HG03565 (cell line): ENCODE data around the gene JPH4.
"Not testable (repeated sequence)": the region's sequence is repeated elsewhere in the genome, so short reads cannot be mapped to it uniquely, and the experiment has no call there.

ENCODE experiments used
- ATAC-seq: cut with Tn5 transposase; IDR thresholded peaks from one replicate; pipeline ENCODE4 v1.9.1; 2021; ENCODE audit warnings: mild to moderate bottlenecking, moderate library complexity; ENCODE audit not compliant: unreplicated experiment

The JPH4 gene

DNA sequence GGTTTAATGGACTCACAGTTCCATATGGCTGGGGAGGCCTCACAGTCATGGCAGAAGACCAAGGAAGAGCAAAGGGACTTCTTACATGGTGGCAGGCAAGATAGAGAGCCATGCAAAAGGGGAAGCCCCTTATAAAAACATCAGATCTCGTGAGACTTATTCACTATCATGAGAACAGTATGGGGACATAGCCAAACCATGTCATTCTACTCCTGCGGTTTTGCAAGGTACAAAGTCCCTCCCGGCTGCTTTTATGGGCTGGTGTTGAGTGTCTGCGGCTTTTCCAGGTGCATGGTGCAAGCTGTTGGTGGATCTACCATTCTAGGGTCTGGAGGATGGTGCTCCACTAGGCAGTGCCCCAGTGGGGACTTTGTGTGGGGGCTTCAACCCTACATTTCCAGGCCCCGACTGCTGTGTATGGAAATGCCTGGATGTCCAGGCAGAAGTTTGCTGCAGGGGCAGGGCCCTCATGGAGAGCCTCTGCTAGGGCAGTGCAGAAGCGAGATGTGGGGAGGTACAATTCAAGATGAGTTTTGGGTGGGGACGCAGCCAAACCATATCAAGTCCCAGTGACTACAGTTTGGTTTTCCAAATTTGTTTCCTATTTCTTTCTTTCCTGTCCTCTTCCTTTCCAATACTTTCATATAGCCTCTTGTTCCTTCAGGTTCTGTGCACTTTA lies 31.0 kb upstream of the JPH4 start:
- ATAC-seq: not testable (repeated sequence)

DNA sequence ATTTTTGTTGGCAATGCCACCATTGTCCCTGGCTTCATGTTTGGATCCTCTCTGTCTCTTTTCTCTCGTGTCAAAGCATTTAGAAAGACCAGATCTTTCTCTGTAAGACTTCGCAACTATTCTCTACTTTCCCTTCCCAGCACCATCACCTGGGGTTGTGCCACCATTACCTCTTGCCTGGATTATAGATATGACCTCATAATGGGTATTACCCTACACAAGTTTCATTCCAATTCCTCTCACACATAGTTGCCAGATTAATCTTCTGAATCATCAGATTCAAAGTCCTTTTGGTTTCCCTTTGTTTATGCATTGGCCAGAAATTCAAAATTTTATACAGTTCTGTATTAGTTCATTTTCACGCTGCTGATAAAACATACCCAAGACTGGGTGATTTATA lies 30.4 kb upstream of the JPH4 start:
- ATAC-seq: no peak

DNA sequence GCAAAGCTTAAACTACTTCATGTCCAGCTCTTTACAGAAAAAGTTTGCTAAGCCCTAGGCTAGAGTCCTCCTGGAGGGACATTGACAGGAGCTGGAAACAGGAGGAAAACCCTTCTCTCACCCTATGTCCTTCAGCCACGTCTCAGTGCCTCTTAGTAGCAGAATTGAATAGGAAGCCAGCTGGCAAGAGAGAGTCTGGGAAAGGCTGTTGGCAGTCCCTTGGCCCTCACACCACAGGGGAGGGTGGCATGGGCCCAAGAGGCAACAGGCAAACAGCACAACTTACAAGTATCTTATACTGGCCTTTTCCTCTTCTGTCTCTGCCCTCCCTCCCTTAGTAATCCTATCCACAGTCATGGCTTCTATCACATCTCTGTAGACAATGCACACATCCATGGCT lies 29.9 kb upstream of the JPH4 start:
- no peak for ATAC-seq

DNA sequence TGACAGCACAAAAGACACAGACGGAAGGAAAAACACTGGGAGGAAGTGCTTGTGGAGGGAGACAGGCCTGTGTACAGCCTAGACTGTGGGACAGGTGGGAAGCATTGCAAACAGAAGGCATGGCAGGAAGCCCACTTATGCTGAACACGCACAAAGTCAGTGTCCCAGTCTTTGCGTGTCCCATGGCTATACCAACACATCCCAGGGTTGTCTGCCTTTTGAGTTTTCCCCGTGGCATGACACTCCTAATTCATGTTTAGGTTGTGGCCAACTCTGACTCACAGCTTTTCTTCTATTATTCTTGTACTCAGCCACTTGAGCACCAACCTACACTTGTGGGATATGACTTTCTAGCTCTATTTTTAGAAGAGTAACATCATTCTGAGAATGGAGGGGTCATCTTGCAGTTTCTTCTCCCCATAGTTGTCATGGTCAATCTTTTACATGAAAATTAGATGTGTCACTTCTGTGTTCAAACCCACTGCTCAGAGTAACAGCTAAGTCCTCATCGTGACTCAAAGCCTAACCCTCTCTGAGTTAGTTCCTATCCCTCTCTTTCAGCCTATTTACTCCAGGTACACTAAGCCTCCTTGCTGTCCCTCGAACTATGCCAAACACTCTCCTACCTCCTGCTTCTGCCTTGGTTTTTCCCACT lies 27.5 kb upstream of the JPH4 start:
- peak; percentile 87 for ATAC-seq

DNA sequence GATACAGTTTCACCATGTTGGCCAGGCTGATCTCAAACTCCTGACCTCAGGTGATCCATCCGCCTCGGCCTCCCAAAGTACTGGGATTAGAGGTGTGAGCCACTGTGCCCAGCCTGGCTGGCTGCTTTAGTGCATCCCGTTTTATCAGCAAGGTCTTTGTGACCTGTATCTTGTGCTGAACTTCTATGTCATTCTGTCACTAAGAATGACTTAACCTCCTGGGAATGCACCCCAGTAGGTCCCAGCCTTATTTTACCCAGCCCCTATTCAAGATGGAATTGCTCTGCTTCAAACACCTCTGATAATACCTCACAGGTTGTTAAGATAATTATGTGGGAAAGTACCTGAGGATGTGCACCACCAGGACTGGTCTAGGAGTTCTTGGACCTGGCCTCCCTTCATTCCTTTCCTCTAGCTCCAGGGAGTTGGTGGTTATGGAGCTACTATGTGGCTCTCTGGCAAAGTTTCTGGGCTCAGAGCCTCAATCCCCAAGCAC lies 26.1 kb upstream of the JPH4 start:
- ATAC-seq: no peak

DNA sequence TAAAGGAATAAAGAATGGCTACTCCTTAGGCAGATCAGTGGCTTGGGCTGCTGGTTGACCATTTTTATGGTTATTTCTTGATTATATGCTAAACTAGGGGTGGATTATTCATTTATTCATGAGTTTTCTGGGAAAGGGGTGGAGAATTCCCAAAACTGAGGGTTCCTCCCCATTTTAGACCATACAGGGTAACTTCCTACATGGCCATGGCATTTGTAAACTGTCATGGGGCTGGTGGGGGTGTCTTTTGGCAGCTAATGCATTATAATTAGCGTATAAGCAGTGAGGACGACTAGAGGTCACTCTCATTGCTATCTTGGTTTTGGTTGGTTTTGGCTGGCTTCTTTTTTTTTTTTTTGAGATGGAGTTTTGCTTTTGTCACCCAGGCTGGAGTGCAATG lies 25.6 kb upstream of the JPH4 start:
- ATAC-seq: no peak

DNA sequence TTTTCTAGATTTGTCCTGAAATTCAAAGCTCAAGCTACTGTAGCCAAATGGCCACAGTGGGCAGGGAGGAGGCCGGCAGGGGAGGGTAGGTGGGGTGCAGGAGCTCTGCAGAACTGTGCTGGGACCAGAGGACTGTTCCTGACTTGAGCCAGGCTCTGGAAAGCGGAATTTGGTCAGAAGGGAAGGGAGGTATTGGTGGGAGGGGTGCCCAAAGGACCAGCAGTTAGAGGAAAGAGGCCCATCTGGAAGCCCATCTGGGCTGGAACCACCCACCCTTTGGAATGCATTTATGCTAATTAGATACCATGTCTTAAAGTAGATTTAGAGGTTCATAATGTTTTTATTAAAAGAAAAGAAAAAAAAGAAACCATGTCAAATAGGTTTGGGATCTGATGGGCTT lies 24.5 kb upstream of the JPH4 start:
- ATAC-seq: no peak

DNA sequence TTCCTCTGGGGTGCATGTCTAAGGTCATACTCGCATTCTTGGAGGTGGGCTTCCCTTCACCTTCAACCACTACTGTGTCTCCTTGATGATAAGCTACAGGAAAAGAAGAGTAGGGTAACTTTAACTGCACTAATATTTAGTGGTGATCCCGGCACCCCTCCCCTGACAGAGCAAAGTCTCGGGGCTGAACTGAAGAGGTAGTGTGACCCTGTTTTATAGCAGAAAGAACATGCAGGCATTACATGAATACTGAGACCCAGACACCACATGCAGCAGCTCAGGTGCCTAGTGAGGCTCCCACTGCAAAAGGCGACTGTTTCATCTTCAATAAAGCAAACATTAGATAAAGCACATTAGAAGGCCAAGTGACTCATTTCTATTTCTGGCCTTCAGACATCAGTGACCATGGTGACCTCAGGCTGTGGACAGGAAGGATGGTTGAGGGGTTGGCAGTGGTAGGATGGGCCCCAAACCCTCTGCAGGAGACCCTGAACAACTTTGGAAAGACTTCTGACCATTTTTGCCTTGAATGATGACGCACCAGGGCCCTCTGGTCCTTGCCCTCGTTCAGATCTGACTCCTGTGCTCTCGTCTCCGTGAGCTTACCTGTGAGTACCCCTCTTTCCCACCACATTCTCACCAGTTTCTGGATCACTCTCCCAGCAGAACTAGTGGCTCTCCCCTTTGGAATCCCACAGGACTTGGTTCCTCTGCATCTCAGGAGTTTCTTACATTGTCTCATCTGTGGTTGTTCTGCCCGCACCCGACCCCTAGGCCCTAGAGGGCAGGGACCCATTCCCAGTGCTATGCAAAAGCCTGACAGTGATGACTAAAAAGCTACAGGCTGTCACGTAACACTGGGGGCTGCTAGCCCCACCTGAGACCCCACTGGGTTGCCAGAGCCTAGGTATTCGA lies 23.8 kb upstream of the JPH4 start:
- ATAC-seq: no peak

DNA sequence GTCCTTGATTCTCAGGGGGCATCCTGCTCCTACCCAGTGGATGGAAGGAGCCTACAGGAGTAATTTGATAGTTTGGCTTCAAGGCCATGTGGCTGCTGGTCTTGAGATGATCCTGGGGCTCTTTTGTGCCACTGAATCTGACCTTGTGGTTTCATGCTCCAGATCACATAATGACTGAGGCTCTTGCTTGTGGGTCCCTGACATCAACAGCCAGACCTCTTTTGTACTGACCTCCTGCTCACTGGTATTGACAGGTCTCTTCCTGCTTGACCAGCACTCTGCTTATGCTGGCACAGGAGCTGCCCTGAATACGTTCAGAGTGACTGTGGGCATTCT lies 23.2 kb upstream of the JPH4 start:
- ATAC-seq: no peak

DNA sequence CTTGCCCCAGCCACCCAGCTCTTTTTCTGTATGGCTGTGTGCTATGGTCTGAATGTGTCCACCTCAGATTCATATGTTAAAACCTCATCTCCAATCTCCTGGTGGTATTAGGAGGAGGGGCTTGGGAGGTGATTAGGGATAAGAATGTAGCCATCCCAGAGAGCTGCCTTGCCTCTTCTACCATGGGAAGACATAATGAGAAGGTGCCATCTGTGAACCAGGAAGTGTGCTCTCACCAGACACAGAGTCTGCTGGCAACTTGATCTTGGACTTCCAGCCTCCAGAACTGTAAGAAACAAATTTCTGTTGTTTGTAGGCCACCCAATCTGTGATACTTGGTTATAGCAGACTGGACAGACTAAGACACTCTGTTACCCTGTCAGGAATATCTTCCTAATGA lies 22.8 kb upstream of the JPH4 start:
- no peak for ATAC-seq

DNA sequence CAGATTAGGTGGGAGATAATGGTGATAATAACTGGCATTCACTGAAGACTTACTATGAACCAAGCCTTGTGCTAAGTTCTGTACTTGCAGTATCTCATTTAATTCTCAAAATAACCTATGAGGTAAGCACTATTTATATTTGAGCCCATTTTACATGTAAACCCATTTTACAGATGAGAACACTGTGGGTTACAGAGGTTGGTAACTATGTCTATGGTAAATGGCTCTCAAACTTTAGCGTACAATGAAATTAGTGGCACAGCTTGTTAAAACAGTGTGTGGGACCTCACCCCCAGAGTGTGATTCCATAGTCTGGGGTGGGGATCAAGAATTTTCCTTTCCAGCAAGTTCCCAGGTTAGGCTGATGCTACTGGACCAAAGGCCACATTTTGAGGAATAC lies 22.2 kb upstream of the JPH4 start:
- no peak for ATAC-seq

DNA sequence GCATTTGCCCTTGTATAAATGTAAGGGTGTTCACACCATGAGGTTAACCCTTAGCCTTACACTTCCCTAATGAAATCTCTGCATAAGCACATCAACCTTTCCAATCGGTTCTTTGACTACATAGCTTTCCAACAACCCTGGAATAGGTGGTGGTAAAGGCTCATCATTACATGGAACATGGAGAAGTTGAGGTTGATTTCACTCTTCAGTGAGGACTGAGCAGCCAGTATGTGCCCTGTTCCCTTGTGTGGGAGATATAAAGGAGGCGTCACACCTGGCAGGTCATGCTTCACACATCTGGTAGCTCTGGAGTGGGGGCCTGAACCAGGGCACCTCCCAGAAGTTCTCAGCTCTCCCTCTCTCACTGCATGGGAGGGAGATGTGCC lies 21.7 kb upstream of the JPH4 start:
- ATAC-seq: no peak

DNA sequence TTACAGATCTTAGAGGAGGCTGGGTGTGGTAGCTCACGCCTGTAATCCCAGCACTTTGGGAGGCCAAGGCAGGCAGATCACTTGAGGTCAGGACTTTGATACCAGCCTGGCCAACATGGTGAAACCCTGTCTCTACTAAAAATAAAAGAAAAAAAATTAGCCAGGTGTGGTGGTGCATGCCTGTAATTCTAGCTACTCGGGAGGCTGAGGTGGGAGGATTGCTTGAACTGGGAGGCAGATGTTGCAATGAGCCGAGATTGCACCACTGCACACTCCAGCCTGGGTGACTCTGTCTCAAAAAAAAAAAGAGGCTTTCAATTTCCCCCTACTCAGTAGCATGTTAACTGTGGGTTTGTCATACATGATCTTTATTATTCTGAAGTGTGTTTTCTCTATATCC lies 15.6 kb upstream of the JPH4 start:
- not testable (repeated sequence) for ATAC-seq

DNA sequence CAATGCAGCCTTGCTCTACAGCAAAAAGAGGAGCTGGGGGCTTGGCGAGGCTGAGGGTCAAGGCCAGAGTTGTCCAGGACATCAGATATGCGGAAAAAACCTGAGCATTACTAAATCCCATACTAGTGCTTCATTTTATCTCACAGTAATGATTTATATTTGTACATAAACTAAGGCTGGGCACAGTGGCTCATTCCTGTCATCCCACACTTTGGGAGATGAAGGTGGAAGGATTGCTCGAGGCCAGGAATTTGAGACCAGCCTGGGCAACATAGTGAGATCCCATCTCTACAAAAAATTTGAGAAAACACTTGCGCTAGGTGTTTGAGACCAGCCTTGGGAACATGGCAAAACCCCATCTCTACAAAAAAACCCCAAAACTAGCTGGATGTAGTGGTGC lies 11.6 kb upstream of the JPH4 start:
- ATAC-seq: no peak

DNA sequence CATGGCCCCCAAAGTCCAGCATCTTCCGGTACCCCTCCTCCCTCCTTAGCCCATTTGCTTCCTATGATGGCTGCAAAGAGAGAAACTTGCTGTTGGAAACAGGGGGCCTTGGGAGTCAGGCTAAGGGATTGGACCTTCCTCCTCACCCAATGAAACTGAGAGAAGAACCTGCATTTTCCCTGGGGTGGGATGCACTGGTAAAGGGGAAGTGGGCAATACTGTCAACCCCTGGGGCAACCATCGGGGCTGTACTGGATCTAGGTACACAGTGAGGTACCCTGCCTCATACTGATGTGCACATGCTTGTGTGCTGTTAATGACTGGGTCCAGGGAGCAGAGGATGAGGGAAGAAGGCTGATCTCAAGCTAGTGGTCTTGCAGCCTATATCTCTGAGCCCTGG lies 11.0 kb upstream of the JPH4 start:
- no peak for ATAC-seq

DNA sequence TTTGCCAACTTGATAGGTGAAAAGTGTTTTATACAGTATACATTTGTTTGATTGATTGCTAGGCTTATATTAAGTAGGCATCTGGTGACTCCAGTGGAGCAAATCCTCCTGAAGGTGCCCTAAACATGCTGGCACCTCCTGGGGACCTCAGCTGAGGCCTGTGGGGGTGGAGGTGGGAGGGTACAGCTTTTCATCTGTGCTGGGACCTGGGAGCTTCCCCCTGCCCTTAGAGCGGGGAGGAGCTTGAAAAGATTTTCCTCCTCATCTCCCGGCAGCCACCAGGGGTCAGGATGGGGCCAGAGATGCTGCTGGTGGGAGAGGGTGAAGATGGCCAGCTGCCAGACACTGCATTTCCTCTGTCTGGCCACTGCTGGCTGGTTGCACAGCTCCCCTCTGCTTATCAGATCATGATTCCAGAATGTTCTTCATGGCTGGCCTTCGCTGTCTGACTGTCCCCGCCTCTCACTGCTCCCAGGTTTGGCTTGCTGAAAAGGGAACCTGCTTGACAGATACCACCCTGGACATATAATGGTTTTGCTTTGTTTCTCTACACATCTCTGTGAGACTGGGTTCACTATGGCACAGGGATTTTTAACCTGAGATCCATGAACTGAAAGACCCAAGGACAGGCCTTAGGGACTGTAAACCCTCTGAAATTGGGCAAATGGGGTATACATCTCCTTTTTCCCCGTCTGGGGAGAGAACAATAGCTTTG lies 10.5 kb upstream of the JPH4 start:
- ATAC-seq: peak; percentile 93

DNA sequence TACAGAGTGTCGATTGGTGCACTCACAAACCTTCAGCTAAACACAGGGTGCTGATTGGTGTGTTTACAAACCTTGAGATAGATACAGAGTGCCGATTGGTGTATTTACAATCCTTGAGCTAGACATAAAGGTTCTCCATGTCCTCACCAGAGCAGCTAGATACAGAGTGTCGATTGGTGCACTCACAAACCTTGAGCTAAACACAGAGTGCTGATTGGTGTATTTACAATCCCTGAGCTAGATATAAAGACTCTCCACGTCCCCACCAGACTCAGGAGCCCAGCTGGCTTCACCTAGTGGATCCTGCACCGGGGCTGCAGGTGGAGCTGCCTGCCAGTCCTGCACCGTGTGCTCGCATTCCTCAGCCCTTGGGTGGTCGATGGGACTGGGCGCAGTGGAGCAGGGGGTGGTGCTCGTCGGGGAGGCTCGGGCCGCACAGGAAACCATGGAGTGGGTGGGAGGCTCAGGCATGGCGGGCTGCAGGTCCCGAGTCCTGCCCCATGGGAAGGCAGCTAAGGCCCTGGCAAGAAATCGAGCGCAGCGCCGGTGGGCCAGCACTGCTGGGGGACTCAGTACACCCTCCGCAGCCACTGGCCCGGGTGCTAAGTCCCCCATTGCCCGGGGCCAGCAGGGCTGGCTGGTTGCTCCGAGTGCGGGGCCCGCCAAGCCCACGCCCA lies 6.1 kb upstream of the JPH4 start:
- not testable (repeated sequence) for ATAC-seq

DNA sequence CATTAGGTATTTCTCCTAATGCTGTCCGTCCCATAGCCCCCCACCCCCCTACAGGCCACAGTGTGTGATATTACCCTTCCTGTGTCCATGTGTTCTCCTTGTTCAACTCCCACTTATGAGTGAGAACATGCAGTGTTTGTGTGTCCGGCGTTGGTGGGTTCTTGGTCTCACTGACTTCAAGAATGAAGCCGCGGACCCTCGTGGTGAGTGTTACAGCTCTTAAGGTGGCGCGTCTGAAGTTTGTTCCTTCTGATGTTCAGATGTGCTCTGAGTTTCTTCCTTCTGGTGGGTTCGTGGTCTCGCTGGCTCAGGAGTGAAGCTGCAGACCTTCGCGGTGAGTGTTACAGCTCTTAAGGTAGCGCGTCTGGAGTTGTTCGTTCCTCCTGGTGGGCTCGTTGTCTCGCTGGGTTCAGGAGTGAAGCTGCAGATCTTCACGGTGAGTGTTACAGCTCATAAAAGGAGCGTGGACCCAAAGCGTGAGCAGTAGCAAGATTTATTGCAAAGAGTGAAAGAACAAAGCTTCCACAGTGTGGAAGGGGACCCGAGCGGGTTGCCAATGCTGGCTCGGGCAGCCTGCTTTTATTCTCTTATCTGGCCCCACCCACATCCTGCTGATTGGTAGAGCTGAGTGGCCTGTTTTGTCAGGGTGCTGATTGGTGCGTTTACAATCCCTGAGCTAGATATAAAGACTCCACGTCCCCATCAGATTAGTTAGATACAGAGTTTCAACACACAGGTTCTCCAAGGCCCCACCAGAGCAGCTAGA lies 5.4 kb upstream of the JPH4 start:
- ATAC-seq: not testable (repeated sequence)

DNA sequence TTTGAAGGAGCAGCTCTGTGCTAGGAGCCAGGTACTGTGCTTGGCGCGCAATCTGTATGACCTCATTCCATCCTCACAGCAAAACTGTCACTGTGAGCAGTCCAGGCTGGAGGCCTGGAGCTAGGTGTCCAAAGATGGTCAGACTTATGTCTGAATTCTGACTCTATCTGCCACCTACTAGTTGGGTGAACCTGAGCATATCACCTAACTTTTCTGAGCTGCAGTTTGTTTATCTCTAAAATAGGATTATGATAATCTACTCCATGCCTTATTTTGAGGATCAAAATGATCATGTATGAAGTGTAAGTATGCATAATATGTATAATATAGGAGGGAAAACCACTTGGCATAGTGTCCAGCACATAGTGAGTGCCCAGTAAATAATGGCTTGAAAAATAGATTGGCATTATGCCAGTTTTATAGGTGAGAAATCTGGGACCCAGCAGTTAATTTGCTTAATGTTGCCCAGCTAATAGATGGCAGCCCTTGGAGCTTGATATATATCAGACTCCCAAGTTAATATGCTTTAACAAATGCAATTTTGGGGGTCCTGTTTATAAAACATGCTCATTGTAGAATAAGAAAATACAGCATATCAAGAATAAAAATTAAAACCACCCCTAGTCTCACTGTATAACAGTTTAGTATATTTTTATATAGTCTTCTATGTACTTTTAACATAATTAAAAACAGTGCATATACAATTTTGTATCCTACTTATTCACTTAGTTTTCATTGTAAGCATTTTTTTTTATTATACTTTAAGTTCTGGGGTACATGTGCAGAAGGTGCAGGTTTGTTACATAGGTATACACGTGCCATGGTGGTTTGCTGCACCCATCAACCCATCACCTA lies 4.5 kb upstream of the JPH4 start:
- no peak for ATAC-seq
